ENCODE measurements around the gene USP49.

- TF ChIP-seq POLR2AphosphoS2 (IDR thresholded peaks at IDR 0.05; ENCODE audit: low read depth, low read length) (no peak), MLLT1 (IDR thresholded peaks at IDR 0.05) (no peak), ZSCAN29 (IDR thresholded peaks at IDR 0.05) (no peak), IRF4 (IDR thresholded peaks at IDR 0.05; ENCODE audit: low read depth, low read length) (no peak), SMC3 (IDR thresholded peaks at IDR 0.05; ENCODE audit: borderline replicate concordance, low read length) (no peak), CTCF (IDR thresholded peaks at IDR 0.05 in 2 of 3, conservative IDR thresholded peaks at IDR 0.05 in 1 of 3; ENCODE audit: control insufficient read depth in 2 of 3, extremely low read depth in 1 of 3, insufficient read depth in 1 of 3, low read depth in 3 of 3, low read length in 3 of 3) (no peak)
Measured at GRCh38 chr6:41885930-41886329, 9.2 kb downstream of the USP49 start.

Measured in GM12878 (cell line).